Ovary (tissue), 3 donors: ENCODE data around the gene ASB6.

Experiments
- CTCF ChIP-seq, 3 donors: fragments of 450-650 bp in 2 of 3; fragments of 200-600 bp in 1 of 3; IDR thresholded peaks; one replicate each; pipeline versions ENCODE4 v1.5.1 to v1.8.0; 2016 to 2022; ENCODE audit warnings: antibody characterized with exemption in 3 of 3, mild to moderate bottlenecking in 1 of 3
- POLR2A ChIP-seq: fragments of 450-650 bp; IDR thresholded peaks from one replicate; pipeline ENCODE4 v1.6.1; 2017; ENCODE audit warnings: antibody characterized with exemption, mild to moderate bottlenecking, moderate library complexity
- donor health status: DM: no; HTN: no; CAD: no.

GRCh38 chr9:129639034-129639630, 2.8 kb downstream of the ASB6 start:
- TF ChIP-seq POLR2A (no peak), CTCF (IDR thresholded peaks at IDR 0.05) (no peak)
